ENCODE results near the gene VPS51.
"Not testable (repeated sequence)": the region's sequence is repeated elsewhere in the genome, so short reads cannot be mapped to it uniquely, and the experiment has no call there.

Gene VPS51

DNA sequence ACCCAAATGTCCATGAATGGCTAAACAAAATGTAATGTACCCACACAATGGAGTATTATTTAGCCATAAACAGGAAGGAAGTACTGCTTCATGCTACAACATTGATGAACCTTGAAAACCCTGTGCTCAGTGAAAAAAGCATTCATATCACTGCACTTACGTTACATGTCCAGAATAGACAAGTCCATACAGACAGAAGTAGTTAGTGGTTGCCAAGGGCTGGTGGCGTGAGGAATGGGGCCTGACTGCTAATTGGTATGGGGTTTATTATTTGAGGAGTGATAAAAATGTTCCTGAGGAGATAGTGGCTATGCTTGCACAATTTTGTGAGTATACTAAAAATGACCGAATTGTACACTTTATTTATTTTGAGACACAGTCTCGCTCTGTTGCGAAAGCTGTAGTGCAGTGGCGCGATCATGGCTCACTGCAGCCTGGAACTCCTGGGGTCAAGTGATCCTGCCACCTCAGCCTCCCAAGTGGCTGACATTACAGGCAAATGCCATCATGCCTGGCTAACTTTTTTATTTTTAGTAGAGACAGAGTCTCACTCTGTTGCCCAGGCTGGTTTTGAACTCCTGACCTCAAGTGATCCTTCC is 46.0 kb downstream of the VPS51 start:
- ChIA-PET CTCF (no interaction called here), POLR2A (no interaction called here)
- DNase-seq (ENCODE audit: low read depth, low spot score): no peak
- no peak overlapping the region for H3K4me3 ChIP-seq (ENCODE audit: low read depth, low read length)
- TF ChIP-seq, protein P1, sequence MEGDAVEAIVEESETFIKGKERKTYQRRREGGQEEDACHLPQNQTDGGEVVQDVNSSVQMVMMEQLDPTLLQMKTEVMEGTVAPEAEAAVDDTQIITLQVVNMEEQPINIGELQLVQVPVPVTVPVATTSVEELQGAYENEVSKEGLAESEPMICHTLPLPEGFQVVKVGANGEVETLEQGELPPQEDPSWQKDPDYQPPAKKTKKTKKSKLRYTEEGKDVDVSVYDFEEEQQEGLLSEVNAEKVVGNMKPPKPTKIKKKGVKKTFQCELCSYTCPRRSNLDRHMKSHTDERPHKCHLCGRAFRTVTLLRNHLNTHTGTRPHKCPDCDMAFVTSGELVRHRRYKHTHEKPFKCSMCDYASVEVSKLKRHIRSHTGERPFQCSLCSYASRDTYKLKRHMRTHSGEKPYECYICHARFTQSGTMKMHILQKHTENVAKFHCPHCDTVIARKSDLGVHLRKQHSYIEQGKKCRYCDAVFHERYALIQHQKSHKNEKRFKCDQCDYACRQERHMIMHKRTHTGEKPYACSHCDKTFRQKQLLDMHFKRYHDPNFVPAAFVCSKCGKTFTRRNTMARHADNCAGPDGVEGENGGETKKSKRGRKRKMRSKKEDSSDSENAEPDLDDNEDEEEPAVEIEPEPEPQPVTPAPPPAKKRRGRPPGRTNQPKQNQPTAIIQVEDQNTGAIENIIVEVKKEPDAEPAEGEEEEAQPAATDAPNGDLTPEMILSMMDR (IDR thresholded peaks at IDR 0.05; ENCODE audit: insufficient read depth, low read length, missing control alignments): no peak

DNA sequence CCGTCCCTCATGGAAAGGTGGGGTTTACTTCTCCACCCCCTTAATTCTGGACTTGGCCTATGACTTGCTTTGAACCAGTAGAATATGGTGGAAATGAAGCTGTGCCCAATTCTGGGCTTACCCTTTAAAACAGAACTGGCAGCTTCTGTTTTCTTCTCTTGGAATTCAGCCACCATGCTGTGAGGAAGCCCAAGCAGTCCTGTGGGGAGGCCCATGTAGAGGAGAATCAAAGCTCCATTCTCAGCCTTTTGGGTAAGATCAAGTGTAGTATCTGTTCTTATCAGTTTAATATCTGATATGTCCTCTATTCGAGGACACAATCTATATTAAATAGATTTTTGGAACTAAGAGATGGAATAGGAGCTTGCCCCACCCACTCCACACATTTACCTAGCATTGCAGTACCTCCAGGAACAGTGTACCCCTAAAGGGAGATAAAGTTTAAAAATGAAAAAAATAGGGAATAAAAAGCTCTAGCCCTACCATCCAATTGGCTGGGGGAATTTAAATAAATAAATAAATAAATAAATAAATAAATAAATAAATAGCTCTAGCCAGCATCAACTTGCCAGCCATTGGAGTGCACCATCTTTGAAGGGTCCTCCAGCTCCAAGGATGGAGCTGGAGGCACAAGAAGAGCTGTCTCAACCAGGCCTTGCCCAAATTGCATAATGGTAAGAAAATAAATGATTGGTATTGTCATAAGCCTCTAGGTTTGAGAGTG is 51.5 kb downstream of the VPS51 start:
- TF ChIP-seq, protein P1 (IDR thresholded peaks at IDR 0.05; ENCODE audit: insufficient read depth, low read length, missing control alignments): no peak
- no peak for DNase-seq (ENCODE audit: low read depth, low spot score)
- CTCF ChIA-PET: interaction anchor here (1.4 to 1.9 kb wide), 4 partner anchors 12 to 184 kb away, joined by 3 to 11 read pairs (median 6); partner anchors contain the start of gene TM7SF2
- no peak overlapping the region for H3K4me3 ChIP-seq (ENCODE audit: low read depth, low read length)
- POLR2A ChIA-PET: interaction anchor here (0.6 kb wide), 1 partner anchor 14 kb away, joined by 3 read pairs; no protein-coding TSS in a partner anchor

DNA sequence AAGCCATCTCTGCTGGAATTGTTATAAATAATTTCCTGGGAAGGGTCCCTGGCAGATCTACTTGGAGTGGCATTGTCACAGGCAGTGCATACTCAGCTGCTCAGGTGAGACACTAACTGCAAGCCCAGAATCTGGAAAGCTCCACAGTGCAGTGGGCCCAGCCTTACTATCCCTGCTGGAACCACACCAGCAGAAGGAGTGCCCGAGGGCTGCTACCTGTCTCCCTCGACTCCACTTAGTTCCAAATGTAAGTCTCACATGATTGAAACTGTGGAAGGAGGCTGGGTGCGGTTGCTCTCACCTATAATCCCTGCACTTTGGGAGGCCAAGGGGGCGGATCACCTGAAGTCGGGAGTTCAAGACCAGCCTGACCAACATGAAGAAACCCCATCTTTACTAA is 52.6 kb downstream of the VPS51 start:
- ChIA-PET CTCF (interaction anchor here (1.5 to 1.6 kb wide), 2 partner anchors 13 to 32 kb away, joined by 6 to 11 read pairs; no protein-coding TSS in a partner anchor), POLR2A (no interaction called here)
- TF ChIP-seq, protein P1 (IDR thresholded peaks at IDR 0.05; ENCODE audit: insufficient read depth, low read length, missing control alignments): no peak
- no peak overlapping the region for H3K4me3 ChIP-seq (ENCODE audit: low read depth, low read length)
- DNase-seq (ENCODE audit: low read depth, low spot score): no peak

DNA sequence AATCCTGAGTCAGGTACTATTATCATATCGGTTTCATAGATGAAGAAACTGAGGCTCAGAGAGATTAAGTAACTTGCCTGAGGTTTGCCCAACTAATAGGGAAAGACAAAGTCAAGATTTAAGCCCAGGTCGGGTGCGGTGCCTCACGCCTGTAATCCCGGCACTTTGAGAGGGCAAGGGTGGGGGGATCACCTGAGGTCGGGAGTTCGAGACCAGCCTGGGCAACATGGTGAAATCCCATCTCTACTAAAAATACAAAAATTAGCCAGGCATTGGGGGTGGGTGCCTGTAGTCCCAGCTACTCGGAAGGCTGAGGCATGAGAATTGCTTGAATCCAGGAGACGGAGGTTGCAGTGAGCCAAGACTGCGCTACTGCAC is 54.1 kb downstream of the VPS51 start:
- DNase-seq (ENCODE audit: low read depth, low spot score); H3K4me3 ChIP-seq (ENCODE audit: low read depth, low read length); CTCF ChIA-PET; POLR2A ChIA-PET: not testable (repeated sequence)

- peak; percentile 38 for DNase-seq (ENCODE audit: low read depth, low spot score)
Measured at GRCh38 chr11:65150509-65151299, 54.7 kb downstream of the VPS51 start.

GRCh38 chr11:65151331-65151899 is 55.4 kb downstream of the VPS51 start:
- POLR2A ChIA-PET: interaction anchor here (1.9 kb wide), 1 partner anchor 16 kb away, joined by 4 read pairs; no protein-coding TSS in a partner anchor
- DNase-seq (ENCODE audit: low read depth, low spot score): no peak
- TF ChIP-seq, protein P1 (IDR thresholded peaks at IDR 0.05; ENCODE audit: insufficient read depth, low read length, missing control alignments): no peak
- CTCF ChIA-PET: no interaction called here
- no peak overlapping the region for H3K4me3 ChIP-seq (ENCODE audit: low read depth, low read length)

More at GRCh38 chr11:65150509-65151299, 54.7 kb downstream of the VPS51 start:
- ChIA-PET CTCF (no interaction called here), POLR2A (interaction anchor here (1.9 kb wide), 1 partner anchor 16 kb away, joined by 4 read pairs; no protein-coding TSS in a partner anchor)
- H3K4me3 ChIP-seq (ENCODE audit: low read depth, low read length): no peak overlapping the region
- TF ChIP-seq, protein P1 (IDR thresholded peaks at IDR 0.05; ENCODE audit: insufficient read depth, low read length, missing control alignments): no peak
